GM06990 (cell line): Measurements from ENCODE around the gene NCOA1.

Source experiments
- DNase-seq: peaks from one replicate; pipeline ENCODE4 v3.0.0-alpha.2; 2011; ENCODE audit not compliant: insufficient read length; ENCODE audit errors: extremely low read depth
- H3K27me3 ChIP-seq: replicated peaks from 2 replicates; pipeline ENCODE4 v1.6.0; 2011; ENCODE audit warnings: low read length; ENCODE audit not compliant: control insufficient read depth, insufficient read depth
- H3K36me3 ChIP-seq: 2 replicates; pipeline ENCODE4 v1.5.1; 2011; ENCODE audit warnings: low read length; ENCODE audit not compliant: control insufficient read depth, insufficient read depth
- H3K4me3 ChIP-seq: replicated peaks from 2 replicates; pipeline ENCODE4 v1.5.1; 2011; ENCODE audit warnings: low read depth, mild to moderate bottlenecking, control low read depth, low read length
- CTCF ChIP-seq: IDR thresholded peaks from 2 replicates; pipeline ENCODE4 v1.5.1; 2011; ENCODE audit warnings: low read length, control low read depth, mild to moderate bottlenecking, inconsistent platforms; ENCODE audit not compliant: insufficient read depth, poor library complexity, severe bottlenecking

Gene NCOA1

GRCh38 chr2:24617424-24617823, 126.4 kb downstream of the NCOA1 start:
- H3K36me3 ChIP-seq, result no peaks in the 10 kb centered on the region
- H3K4me3 ChIP-seq, result no peak overlapping the region
- H3K27me3 ChIP-seq, result no peaks in the 10 kb centered on the region
- no peak for DNase-seq
- TF ChIP-seq CTCF, result no peak

DNA sequence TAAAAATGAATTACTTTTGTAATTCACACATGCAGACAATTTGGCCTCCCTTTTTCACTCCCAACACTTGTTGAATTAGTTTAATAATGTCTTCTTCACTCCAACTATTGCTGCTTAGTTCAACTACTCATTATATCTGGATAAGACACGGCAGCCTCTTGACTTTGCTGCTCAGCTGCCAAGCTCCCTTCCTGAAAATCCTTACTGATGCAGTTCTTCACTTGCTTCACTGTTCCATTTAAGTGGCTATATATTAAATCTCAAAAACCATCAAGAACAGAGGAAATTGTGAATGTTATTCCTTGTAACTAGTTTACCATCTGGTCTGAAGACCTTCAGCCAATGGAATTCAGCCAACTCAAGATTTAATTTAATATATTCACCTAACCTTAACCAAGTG, 127.1 kb downstream of the NCOA1 start:
- no peak for DNase-seq
- no peaks in the 10 kb centered on the region for H3K36me3 ChIP-seq
- TF ChIP-seq CTCF, result no peak
- H3K4me3 ChIP-seq, result no peak overlapping the region
- H3K27me3 ChIP-seq, result no peaks in the 10 kb centered on the region

DNA sequence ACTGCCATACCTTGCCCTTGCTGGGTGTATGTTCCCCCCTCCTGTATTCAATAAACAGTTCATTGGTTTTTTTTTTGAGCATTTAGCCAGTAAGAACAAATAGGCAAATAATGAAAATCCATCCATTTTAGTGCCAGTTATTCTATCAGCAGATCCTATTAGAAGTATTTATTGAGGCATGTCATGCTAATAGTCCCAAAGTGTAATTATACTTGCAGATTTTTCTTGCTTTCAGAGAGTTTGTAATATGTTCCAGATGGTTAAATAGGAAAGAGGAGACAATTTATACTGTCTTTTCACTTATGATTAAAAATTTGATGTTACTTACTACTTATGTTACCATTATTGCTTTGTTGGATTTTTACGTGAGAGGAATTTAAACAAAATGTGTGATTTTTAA, 127.6 kb downstream of the NCOA1 start:
- DNase-seq, result no peak
- H3K36me3 ChIP-seq, result no peaks in the 10 kb centered on the region
- no peaks in the 10 kb centered on the region for H3K27me3 ChIP-seq
- no peak for TF ChIP-seq CTCF
- no peak overlapping the region for H3K4me3 ChIP-seq

GRCh38 chr2:24620936-24621335, 129.9 kb downstream of the NCOA1 start:
- DNase-seq, result no peak
- no peak for TF ChIP-seq CTCF
- H3K27me3 ChIP-seq, result no peaks in the 10 kb centered on the region
- H3K36me3 ChIP-seq, result no peaks in the 10 kb centered on the region
- H3K4me3 ChIP-seq, result no peak overlapping the region

DNA sequence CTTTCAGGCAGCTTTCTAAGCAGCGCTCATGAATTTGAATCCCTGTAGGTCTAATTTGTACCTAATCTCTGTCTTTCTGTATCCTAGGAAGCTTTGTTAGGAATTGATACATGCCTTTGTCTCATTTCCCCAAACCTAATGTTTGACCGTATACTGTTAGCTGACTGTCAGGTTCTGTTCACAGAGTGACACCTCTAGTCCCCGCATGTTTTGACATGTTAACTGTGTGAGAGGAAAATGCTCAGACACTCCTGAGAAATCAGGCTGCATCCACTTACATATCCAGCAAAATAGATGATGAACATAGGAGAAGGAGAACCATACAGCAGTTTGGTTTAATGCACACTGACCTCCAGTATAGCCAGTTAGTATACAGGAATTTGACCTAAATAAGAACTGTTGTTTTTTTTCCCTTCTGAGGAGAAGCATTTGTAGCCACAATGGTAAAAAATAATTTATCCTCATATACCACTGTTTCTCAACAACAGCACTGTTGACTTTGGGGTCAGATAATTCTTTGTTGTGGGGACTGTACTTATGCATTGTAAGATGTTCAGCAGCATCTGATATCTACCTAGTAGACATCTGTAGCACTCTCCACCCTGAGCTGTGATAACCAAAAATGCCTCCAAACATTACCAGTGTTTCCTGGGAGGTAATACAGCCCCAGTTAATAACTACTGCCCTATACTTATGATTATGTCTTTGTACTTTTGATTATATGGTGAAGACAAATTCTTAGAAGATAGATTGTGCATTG, 130.9 kb downstream of the NCOA1 start:
- Histone ChIP-seq H3K36me3 (no peaks in the 10 kb centered on the region), H3K4me3 (no peak overlapping the region), H3K27me3 (no peaks in the 10 kb centered on the region)
- TF ChIP-seq CTCF, result no peak
- DNase-seq, result no peak

DNA sequence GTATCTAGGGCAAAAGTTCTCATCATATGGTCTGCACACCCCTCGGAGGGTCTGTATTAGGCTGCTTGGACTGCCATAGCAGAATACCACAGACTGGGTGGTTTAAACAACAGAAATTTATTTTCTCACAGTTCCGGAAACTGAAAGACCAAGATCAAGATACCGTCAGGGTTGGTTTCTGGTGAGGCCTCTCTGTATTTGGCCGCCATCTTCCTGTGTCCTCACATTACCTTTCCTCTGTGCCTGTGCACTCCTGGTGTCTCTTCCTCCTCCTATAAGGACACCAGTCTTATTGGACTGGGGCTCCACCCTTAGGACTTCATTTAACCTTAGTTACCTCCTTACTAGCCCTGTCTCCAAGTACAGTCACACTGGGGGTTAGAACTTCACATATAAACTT, 132.5 kb downstream of the NCOA1 start:
- H3K4me3 ChIP-seq, result no peak overlapping the region
- TF ChIP-seq CTCF, result no peak
- no peaks in the 10 kb centered on the region for H3K27me3 ChIP-seq
- no peaks in the 10 kb centered on the region for H3K36me3 ChIP-seq
- DNase-seq, result no peak
